Vagina (tissue), 2 donors: Measurements from ENCODE around the gene HRH4. TPM values are rescaled to one million over a fixed set of nuclear protein-coding genes. Genes with fewer than 3 reads are reported as not detected.

Experiments used
- DNase-seq, 2 donors: peaks; one replicate each; pipeline ENCODE4 v3.0.0-alpha.2; 2017; ENCODE audit errors: extremely low spot score in 2 of 2
- H3K27ac ChIP-seq: fragments of 200-600 bp; sonication (generic); one replicate; pipeline ENCODE4 v1.5.1; 2019
- H3K27me3 ChIP-seq: fragments of 200-600 bp; sonication (generic); one replicate; pipeline ENCODE4 v1.5.1; 2019
- H3K36me3 ChIP-seq, 2 donors: fragments of 200-600 bp; sonication (generic); one replicate each; pipeline ENCODE4 v1.5.1; 2017 to 2019
- H3K4me1 ChIP-seq: fragments of 200-600 bp; sonication (generic); one replicate; pipeline ENCODE4 v1.5.1; 2019
- H3K4me3 ChIP-seq, 2 donors: fragments of 200-600 bp; sonication (generic); 1 replicate in 1 of 2; 2 replicates in 1 of 2; pipeline ENCODE4 v1.5.1; 2016 to 2019
- H3K9me3 ChIP-seq: fragments of 200-600 bp; sonication (generic); one replicate; pipeline ENCODE4 v1.5.1; 2019
- POLR2A ChIP-seq, 2 donors: fragments of 450-650 bp; IDR thresholded peaks; one replicate each; pipeline ENCODE4 v1.6.1; 2017; ENCODE audit warnings: antibody characterized with exemption in 2 of 2, mild to moderate bottlenecking in 2 of 2, moderate library complexity in 2 of 2
- POLR2AphosphoS5 ChIP-seq, 2 donors: sonication (generic); formaldehyde crosslinking; IDR thresholded peaks; one replicate each; pipeline ENCODE4 v1.9.0; 2017; ENCODE audit warnings: antibody characterized with exemption in 2 of 2, mild to moderate bottlenecking in 2 of 2, low read depth in 1 of 2; ENCODE audit not compliant: insufficient read depth in 1 of 2
- intact Hi-C: fragments of 100-400 bp; cut with DNase I; formaldehyde crosslinking; loops from one replicate; pipeline ENCODE4 v1.15.1; 2023
- total RNA-seq: library from RNA; depleted of rRNA; stranded (reverse); fragments of >200 nt; gene quantifications from one replicate; pipeline ENCODE4 v1.2.3, GENCODE V29; 2016
- TF ChIP-seq, protein P1 (sequence below), 3 experiments: fragments of 450-650 bp in 2 of 3; fragments of 200-600 bp in 1 of 3; sonication (generic) in 1 of 3; IDR thresholded peaks; one replicate each; pipeline ENCODE4 v1.5.1; 2017 to 2019; ENCODE audit warnings: antibody characterized with exemption in 3 of 3, mild to moderate bottlenecking in 2 of 3, moderate library complexity in 2 of 3

The HRH4 gene
- total RNA-seq, 1 donor from 2014 or later = not detected

- no peaks in the 10 kb centered on the region for H3K9me3 ChIP-seq
- no peaks in the 10 kb centered on the region for H3K4me1 ChIP-seq
These were observed 42.5 kb downstream of the HRH4 start for GRCh38 chr18:24502667-24503523.

DNA sequence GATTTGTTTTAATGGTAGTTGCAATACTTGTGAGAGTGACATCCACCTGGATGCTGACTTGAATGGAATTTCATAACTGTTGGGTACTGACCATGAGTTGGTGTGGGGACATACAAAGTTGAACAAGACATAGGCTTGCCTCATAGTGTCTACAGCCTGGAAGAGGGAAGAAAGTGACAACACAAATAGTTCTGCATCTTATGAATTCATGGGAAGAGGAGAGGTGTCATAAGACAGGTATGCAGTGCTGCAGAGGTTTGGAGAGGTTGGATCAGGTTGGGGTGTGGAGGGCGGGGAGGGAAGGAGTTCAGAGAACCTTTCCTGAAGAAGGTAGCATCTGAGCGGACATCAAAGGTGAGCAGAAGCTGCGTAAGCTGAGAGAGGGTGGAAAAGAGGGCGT is 44.0 kb downstream of the HRH4 start:
- intact Hi-C loops = no loop called here
- no peaks in the 10 kb centered on the region for H3K9me3 ChIP-seq
- no peaks in the 10 kb centered on the region for H3K36me3 ChIP-seq
- H3K27me3 ChIP-seq = no peaks in the 10 kb centered on the region
- no peak for TF ChIP-seq POLR2A (IDR thresholded peaks at IDR 0.05)
- TF ChIP-seq, protein P1, sequence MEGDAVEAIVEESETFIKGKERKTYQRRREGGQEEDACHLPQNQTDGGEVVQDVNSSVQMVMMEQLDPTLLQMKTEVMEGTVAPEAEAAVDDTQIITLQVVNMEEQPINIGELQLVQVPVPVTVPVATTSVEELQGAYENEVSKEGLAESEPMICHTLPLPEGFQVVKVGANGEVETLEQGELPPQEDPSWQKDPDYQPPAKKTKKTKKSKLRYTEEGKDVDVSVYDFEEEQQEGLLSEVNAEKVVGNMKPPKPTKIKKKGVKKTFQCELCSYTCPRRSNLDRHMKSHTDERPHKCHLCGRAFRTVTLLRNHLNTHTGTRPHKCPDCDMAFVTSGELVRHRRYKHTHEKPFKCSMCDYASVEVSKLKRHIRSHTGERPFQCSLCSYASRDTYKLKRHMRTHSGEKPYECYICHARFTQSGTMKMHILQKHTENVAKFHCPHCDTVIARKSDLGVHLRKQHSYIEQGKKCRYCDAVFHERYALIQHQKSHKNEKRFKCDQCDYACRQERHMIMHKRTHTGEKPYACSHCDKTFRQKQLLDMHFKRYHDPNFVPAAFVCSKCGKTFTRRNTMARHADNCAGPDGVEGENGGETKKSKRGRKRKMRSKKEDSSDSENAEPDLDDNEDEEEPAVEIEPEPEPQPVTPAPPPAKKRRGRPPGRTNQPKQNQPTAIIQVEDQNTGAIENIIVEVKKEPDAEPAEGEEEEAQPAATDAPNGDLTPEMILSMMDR (IDR thresholded peaks at IDR 0.05) = no peak
- no peak for TF ChIP-seq POLR2AphosphoS5 (IDR thresholded peaks at IDR 0.05; ENCODE audit: insufficient read depth in 1 of 2, low read depth in 1 of 2)
- no peak overlapping the region for H3K27ac ChIP-seq
- H3K4me1 ChIP-seq = no peaks in the 10 kb centered on the region
- DNase-seq = no peak
- no peak overlapping the region for H3K4me3 ChIP-seq

More at GRCh38 chr18:24502667-24503523, 42.5 kb downstream of the HRH4 start:
- intact Hi-C loops = no loop called here
- no peak overlapping the region for H3K4me3 ChIP-seq
- DNase-seq = no peak
- TF ChIP-seq POLR2A (IDR thresholded peaks at IDR 0.05) (no peak), POLR2AphosphoS5 (IDR thresholded peaks at IDR 0.05; ENCODE audit: insufficient read depth in 1 of 2, low read depth in 1 of 2) (no peak)
- TF ChIP-seq, protein P1 (IDR thresholded peaks at IDR 0.05) = no peak
- H3K27me3 ChIP-seq = no peaks in the 10 kb centered on the region
- no peak overlapping the region for H3K27ac ChIP-seq
- H3K36me3 ChIP-seq = no peaks in the 10 kb centered on the region

- Histone ChIP-seq H3K4me1 (no peaks in the 10 kb centered on the region), H3K9me3 (no peaks in the 10 kb centered on the region), H3K4me3 (no peak overlapping the region), H3K27me3 (no peaks in the 10 kb centered on the region), H3K27ac (no peak overlapping the region), H3K36me3 (no peaks in the 10 kb centered on the region)
- intact Hi-C loops = no loop called here
- DNase-seq = peak in 1 of 2 donors; percentile 40
- TF ChIP-seq, protein P1 (IDR thresholded peaks at IDR 0.05) = no peak
- TF ChIP-seq POLR2A (IDR thresholded peaks at IDR 0.05) (no peak), POLR2AphosphoS5 (IDR thresholded peaks at IDR 0.05; ENCODE audit: insufficient read depth in 1 of 2, low read depth in 1 of 2) (no peak)
These were observed 45.7 kb downstream of the HRH4 start for GRCh38 chr18:24506175-24506574.

DNA sequence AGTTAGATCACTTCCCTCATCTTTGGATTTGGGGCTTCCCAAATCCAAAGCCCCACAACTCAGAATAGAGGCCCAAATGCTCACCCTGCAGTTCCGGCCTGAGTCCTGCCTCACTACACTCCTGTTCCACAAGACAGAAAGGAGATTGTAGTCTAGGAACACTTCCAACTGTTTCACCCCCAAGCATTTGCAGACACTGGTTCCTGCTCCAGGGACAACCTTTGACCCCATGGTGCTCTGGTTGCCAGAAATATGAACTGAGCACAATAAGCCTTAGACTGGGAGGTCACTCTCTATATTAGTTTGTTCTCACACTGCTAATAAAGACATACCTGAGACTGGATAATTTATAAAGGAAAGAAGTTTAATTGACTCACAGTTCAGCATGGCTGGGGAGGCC is 49.0 kb downstream of the HRH4 start:
- H3K36me3 ChIP-seq = no peaks in the 10 kb centered on the region
- no peaks in the 10 kb centered on the region for H3K27me3 ChIP-seq
- intact Hi-C loops = no loop called here
- no peak for TF ChIP-seq POLR2A (IDR thresholded peaks at IDR 0.05)
- TF ChIP-seq, protein P1 (IDR thresholded peaks at IDR 0.05) = no peak
- no peak for TF ChIP-seq POLR2AphosphoS5 (IDR thresholded peaks at IDR 0.05; ENCODE audit: insufficient read depth in 1 of 2, low read depth in 1 of 2)
- DNase-seq = no peak
- H3K4me1 ChIP-seq = no peaks in the 10 kb centered on the region
- H3K4me3 ChIP-seq = no peak overlapping the region
- no peak overlapping the region for H3K27ac ChIP-seq
- no peaks in the 10 kb centered on the region for H3K9me3 ChIP-seq

DNA sequence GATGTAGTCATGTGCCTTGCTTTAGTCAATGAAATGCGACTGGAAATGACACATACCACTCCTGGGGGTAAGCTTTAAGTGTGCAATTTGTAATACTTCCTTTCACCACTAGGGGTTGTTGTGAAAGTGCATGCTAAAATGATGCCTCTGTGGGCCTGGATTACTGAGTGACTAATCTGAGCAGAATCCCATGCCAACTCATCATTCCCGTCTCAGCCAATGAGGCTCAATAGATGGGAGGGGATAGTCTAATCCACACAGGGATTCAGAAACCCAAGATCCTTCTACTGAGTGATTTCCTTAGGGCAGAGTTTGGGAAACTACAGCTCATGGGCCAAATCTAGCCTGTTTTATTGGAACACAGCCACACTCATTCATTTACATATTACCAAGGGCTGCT is 54.0 kb downstream of the HRH4 start:
- intact Hi-C loops = no loop called here
- no peaks in the 10 kb centered on the region for H3K27me3 ChIP-seq
- H3K27ac ChIP-seq = no peak overlapping the region
- H3K4me1 ChIP-seq = no peaks in the 10 kb centered on the region
- no peaks in the 10 kb centered on the region for H3K36me3 ChIP-seq
- no peak for TF ChIP-seq POLR2A (IDR thresholded peaks at IDR 0.05)
- TF ChIP-seq, protein P1 (IDR thresholded peaks at IDR 0.05) = no peak
- no peak for TF ChIP-seq POLR2AphosphoS5 (IDR thresholded peaks at IDR 0.05; ENCODE audit: insufficient read depth in 1 of 2, low read depth in 1 of 2)
- H3K9me3 ChIP-seq = no peaks in the 10 kb centered on the region
- no peak for DNase-seq
- H3K4me3 ChIP-seq = no peak overlapping the region
